ENCODE measurements around the gene ERI2.

GRCh38 chr16:20763461-20764232 is 42.6 kb downstream of the ERI2 start, which contains the start of gene ACSM3:
- TF ChIP-seq ZNF121 (tag by site-specific recombination; IDR thresholded peaks at IDR 0.05) = no peak
- no peak for TF ChIP-seq CTCF (tag by site-specific recombination; IDR thresholded peaks at IDR 0.05)
- TF ChIP-seq ZNF341 (tag by site-specific recombination; IDR thresholded peaks at IDR 0.05; ENCODE audit: low read depth) = 0 out of 2 replicates have a peak, but pooled peaks have one; percentile 11
- no peak for TF ChIP-seq ZNF785 (tag by site-specific recombination; IDR thresholded peaks at IDR 0.05)
- no peak for TF ChIP-seq ZNF658 (tag by site-specific recombination; IDR thresholded peaks at IDR 0.05)
- no peak for TF ChIP-seq ZBTB1 (tag by site-specific recombination; IDR thresholded peaks at IDR 0.05)
- TF ChIP-seq ZNF169 (tag by site-specific recombination; IDR thresholded peaks at IDR 0.05) = no peak
- TF ChIP-seq ZNF223 (tag by site-specific recombination; IDR thresholded peaks at IDR 0.05) = no peak

Measured in HEK293 (cell line).